ENCODE measurements around the gene VRK2. TPM values are rescaled to one million over a fixed set of nuclear protein-coding genes. Genes with fewer than 3 reads are reported as not detected.
"Not testable (repeated sequence)": the region's sequence is repeated elsewhere in the genome, so short reads cannot be mapped to it uniquely, and the experiment has no call there.

VRK2 gene
- total and polyA plus RNA-seq, 5 donors from 2014 or later = 20.5 to 28.6 (median 24.0) TPM

- H3K27ac Mint-ChIP-seq; H3K4me1 Mint-ChIP-seq; H3K4me3 ChIP-seq (ENCODE audit: low read depth, low read length); H3K9me3 ChIP-seq (ENCODE audit: control insufficient read depth in 2 of 2, low read length in 2 of 2); ATAC-seq (ENCODE audit: low read depth in 2 of 2); H3K27ac ChIP-seq (ENCODE audit: insufficient read depth, low read length, poor library complexity, severe bottlenecking); H3K27me3 ChIP-seq (ENCODE audit: control insufficient read depth, insufficient read depth, low read length); H3K36me3 ChIP-seq (ENCODE audit: control insufficient read depth, insufficient read depth, low read length); DNase-seq; H3K27me3 Mint-ChIP-seq; H3K4me3 Mint-ChIP-seq; H3K4me1 ChIP-seq (ENCODE audit: control insufficient read depth, insufficient read depth, low read length, poor library complexity, severe bottlenecking): not testable (repeated sequence)
- peaks cover 43% of the 10 kb centered on the region for H3K36me3 Mint-ChIP-seq
- peaks cover 0 to 22% (median 14%) of the 10 kb centered on the region in 7 donors for H3K9me3 Mint-ChIP-seq
Measured at GRCh38 chr2:58171831-58172230, 125.2 kb downstream of the VRK2 start.

- not testable (repeated sequence) for H3K27me3 Mint-ChIP-seq; H3K27me3 ChIP-seq (ENCODE audit: control insufficient read depth, insufficient read depth, low read length); H3K4me1 Mint-ChIP-seq; H3K9me3 ChIP-seq (ENCODE audit: control insufficient read depth in 2 of 2, low read length in 2 of 2); H3K4me1 ChIP-seq (ENCODE audit: control insufficient read depth, insufficient read depth, low read length, poor library complexity, severe bottlenecking); H3K4me3 ChIP-seq (ENCODE audit: low read depth, low read length); H3K36me3 ChIP-seq (ENCODE audit: control insufficient read depth, insufficient read depth, low read length); H3K4me3 Mint-ChIP-seq; DNase-seq; ATAC-seq (ENCODE audit: low read depth in 2 of 2); H3K27ac ChIP-seq (ENCODE audit: insufficient read depth, low read length, poor library complexity, severe bottlenecking); H3K27ac Mint-ChIP-seq
- Mint-ChIP-seq H3K9me3 (peaks cover 3 to 26% (median 10%) of the 10 kb centered on the region in 7 donors), H3K36me3 (peaks cover 43% of the 10 kb centered on the region)
Measured at GRCh38 chr2:58177187-58177586, 130.6 kb downstream of the VRK2 start.

DNA sequence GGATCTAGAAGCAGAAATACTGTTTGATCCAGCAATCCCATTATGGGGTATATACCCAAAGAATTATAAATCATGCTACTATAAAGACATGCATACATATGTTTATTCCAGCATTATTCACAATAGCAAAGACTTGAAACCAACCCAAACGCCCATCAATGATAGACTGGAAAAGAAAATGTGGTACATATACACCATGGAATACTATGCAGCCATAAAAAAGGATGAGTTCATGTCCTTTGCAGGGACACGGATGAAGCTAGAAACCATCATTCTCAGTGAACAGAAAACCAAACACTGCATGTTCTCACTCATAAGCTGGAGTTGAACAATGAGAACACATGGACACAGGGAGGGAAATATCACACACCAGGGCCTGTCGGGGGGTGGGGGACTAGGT, 133.6 kb downstream of the VRK2 start:
- H3K27me3 ChIP-seq (ENCODE audit: control insufficient read depth, insufficient read depth, low read length); H3K36me3 ChIP-seq (ENCODE audit: control insufficient read depth, insufficient read depth, low read length); H3K4me3 Mint-ChIP-seq; H3K27ac Mint-ChIP-seq; H3K27me3 Mint-ChIP-seq; ATAC-seq (ENCODE audit: low read depth in 2 of 2); H3K4me1 ChIP-seq (ENCODE audit: control insufficient read depth, insufficient read depth, low read length, poor library complexity, severe bottlenecking); H3K4me1 Mint-ChIP-seq; H3K27ac ChIP-seq (ENCODE audit: insufficient read depth, low read length, poor library complexity, severe bottlenecking); H3K9me3 ChIP-seq (ENCODE audit: control insufficient read depth in 2 of 2, low read length in 2 of 2); H3K4me3 ChIP-seq (ENCODE audit: low read depth, low read length); DNase-seq: not testable (repeated sequence)
- Mint-ChIP-seq H3K36me3 (peaks cover 25% of the 10 kb centered on the region), H3K9me3 (peaks cover 0 to 13% (median 8%) of the 10 kb centered on the region in 7 donors)

GRCh38 chr2:58180635-58181034, 134.0 kb downstream of the VRK2 start:
- Histone ChIP-seq H3K36me3 (ENCODE audit: control insufficient read depth, insufficient read depth, low read length) (no peaks in the 10 kb centered on the region), H3K27ac (ENCODE audit: insufficient read depth, low read length, poor library complexity, severe bottlenecking) (no peak overlapping the region), H3K4me3 (ENCODE audit: low read depth, low read length) (no peak overlapping the region), H3K9me3 (ENCODE audit: control insufficient read depth in 2 of 2, low read length in 2 of 2) (no peaks in the 10 kb centered on the region), H3K4me1 (ENCODE audit: control insufficient read depth, insufficient read depth, low read length, poor library complexity, severe bottlenecking) (no peaks in the 10 kb centered on the region), H3K27me3 (ENCODE audit: control insufficient read depth, insufficient read depth, low read length) (no peaks in the 10 kb centered on the region)
- Mint-ChIP-seq H3K27ac (no peak overlapping the region), H3K4me3 (no peak overlapping the region), H3K9me3 (peaks cover 0 to 13% (median 8%) of the 10 kb centered on the region in 7 donors), H3K4me1 (peaks cover 0 to 5% (median 0%) of the 10 kb centered on the region in 4 donors), H3K27me3 (no peaks in the 10 kb centered on the region), H3K36me3 (peaks cover 25% of the 10 kb centered on the region)
- no peak for DNase-seq
- no peak for ATAC-seq (ENCODE audit: low read depth in 2 of 2)

GRCh38 chr2:58182527-58182926, 135.9 kb downstream of the VRK2 start:
- H3K4me3 ChIP-seq (ENCODE audit: low read depth, low read length) = no peak overlapping the region
- Mint-ChIP-seq H3K9me3 (peaks cover 0 to 12% (median 7%) of the 10 kb centered on the region in 7 donors), H3K4me1 (peaks cover 0 to 5% (median 0%) of the 10 kb centered on the region in 4 donors), H3K27ac (no peak overlapping the region), H3K27me3 (no peaks in the 10 kb centered on the region), H3K4me3 (no peak overlapping the region), H3K36me3 (peaks cover 24% of the 10 kb centered on the region)
- no peaks in the 10 kb centered on the region for H3K9me3 ChIP-seq (ENCODE audit: control insufficient read depth in 2 of 2, low read length in 2 of 2)
- H3K4me1 ChIP-seq (ENCODE audit: control insufficient read depth, insufficient read depth, low read length, poor library complexity, severe bottlenecking) = no peaks in the 10 kb centered on the region
- DNase-seq (no peak), ATAC-seq (ENCODE audit: low read depth in 2 of 2) (no peak)
- H3K27ac ChIP-seq (ENCODE audit: insufficient read depth, low read length, poor library complexity, severe bottlenecking) = no peak overlapping the region
- H3K36me3 ChIP-seq (ENCODE audit: control insufficient read depth, insufficient read depth, low read length) = no peaks in the 10 kb centered on the region
- H3K27me3 ChIP-seq (ENCODE audit: control insufficient read depth, insufficient read depth, low read length) = no peaks in the 10 kb centered on the region

DNA sequence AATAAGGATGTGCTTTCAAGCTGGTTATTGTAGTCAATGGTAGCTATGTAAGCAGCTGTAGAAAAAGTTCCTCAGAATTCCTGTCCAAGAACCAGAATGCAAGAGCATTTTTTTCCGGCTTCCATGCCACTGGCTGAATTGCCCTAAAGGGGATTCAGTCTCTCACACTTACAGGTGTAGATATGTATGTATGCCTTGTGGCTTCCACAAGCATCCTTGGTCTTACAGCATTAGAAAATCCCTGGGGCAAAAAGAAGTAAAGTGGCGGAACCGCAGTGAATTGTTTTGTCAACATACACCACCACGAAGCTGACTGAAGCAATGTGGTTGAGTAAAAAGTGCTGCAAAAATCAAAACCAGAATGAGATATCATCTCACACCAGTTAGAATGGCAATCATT, 139.9 kb downstream of the VRK2 start:
- H3K4me3 ChIP-seq (ENCODE audit: low read depth, low read length) = no peak overlapping the region
- no peaks in the 10 kb centered on the region for H3K9me3 ChIP-seq (ENCODE audit: control insufficient read depth in 2 of 2, low read length in 2 of 2)
- ATAC-seq (ENCODE audit: low read depth in 2 of 2) (no peak), DNase-seq (no peak)
- H3K36me3 ChIP-seq (ENCODE audit: control insufficient read depth, insufficient read depth, low read length) = no peaks in the 10 kb centered on the region
- peak overlapping the region in 1 of 3 donors; percentile 64 for H3K27ac Mint-ChIP-seq
- peaks cover 0 to 3% (median 0%) of the 10 kb centered on the region in 7 donors for H3K9me3 Mint-ChIP-seq
- H3K27ac ChIP-seq (ENCODE audit: insufficient read depth, low read length, poor library complexity, severe bottlenecking) = no peak overlapping the region
- H3K4me3 Mint-ChIP-seq = no peak overlapping the region
- no peaks in the 10 kb centered on the region for H3K4me1 ChIP-seq (ENCODE audit: control insufficient read depth, insufficient read depth, low read length, poor library complexity, severe bottlenecking)
- H3K27me3 ChIP-seq (ENCODE audit: control insufficient read depth, insufficient read depth, low read length) = no peaks in the 10 kb centered on the region
- H3K36me3 Mint-ChIP-seq = peaks cover 4% of the 10 kb centered on the region
- no peaks in the 10 kb centered on the region for H3K4me1 Mint-ChIP-seq
- no peaks in the 10 kb centered on the region for H3K27me3 Mint-ChIP-seq

DNA sequence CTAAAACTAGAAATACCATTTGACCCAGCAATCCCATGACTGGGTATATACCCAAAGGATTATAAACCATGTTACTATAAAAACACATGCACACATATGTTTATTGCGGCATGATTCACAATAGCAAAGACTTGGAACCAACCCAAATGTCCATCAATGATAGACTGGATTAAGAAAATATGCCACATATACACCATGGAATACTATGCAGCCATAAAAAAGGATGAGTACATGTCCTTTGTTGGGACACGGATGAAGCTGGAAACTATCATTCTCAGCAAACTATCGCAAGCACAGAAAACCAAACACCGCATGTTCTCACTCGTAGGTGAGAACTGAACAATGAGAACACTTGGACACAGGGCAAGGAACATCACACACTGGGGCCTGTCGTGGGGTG, 140.4 kb downstream of the VRK2 start:
- not testable (repeated sequence) for H3K4me3 ChIP-seq (ENCODE audit: low read depth, low read length); H3K27ac ChIP-seq (ENCODE audit: insufficient read depth, low read length, poor library complexity, severe bottlenecking); H3K36me3 ChIP-seq (ENCODE audit: control insufficient read depth, insufficient read depth, low read length); H3K36me3 Mint-ChIP-seq; DNase-seq; H3K27me3 Mint-ChIP-seq; H3K9me3 Mint-ChIP-seq; H3K27me3 ChIP-seq (ENCODE audit: control insufficient read depth, insufficient read depth, low read length); H3K4me3 Mint-ChIP-seq; ATAC-seq (ENCODE audit: low read depth in 2 of 2); H3K4me1 Mint-ChIP-seq; H3K9me3 ChIP-seq (ENCODE audit: control insufficient read depth in 2 of 2, low read length in 2 of 2); H3K4me1 ChIP-seq (ENCODE audit: control insufficient read depth, insufficient read depth, low read length, poor library complexity, severe bottlenecking); H3K27ac Mint-ChIP-seq

DNA sequence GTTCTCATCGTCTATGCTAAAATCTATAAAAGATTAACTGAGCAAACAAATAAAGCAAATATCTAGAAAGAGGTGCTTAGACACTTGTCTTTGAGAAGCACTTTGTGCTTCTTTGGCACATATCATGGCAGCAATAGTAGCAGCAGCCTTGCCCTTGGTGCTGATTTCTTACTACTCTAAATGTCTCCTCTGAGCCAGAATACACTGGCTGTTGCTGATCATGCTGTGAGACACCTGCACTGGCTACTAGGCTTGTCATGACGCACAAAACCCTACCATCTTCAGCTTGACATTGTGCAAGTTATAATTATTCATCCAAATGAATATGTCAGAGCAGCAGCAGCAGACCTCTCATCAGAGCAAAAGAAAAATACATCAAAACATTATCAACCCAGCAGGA, 147.9 kb downstream of the VRK2 start:
- no peak overlapping the region for H3K27ac Mint-ChIP-seq
- no peak overlapping the region for H3K4me3 Mint-ChIP-seq
- Histone ChIP-seq H3K27me3 (ENCODE audit: control insufficient read depth, insufficient read depth, low read length) (no peaks in the 10 kb centered on the region), H3K4me1 (ENCODE audit: control insufficient read depth, insufficient read depth, low read length, poor library complexity, severe bottlenecking) (no peaks in the 10 kb centered on the region), H3K36me3 (ENCODE audit: control insufficient read depth, insufficient read depth, low read length) (no peaks in the 10 kb centered on the region), H3K27ac (ENCODE audit: insufficient read depth, low read length, poor library complexity, severe bottlenecking) (no peak overlapping the region), H3K4me3 (ENCODE audit: low read depth, low read length) (no peak overlapping the region), H3K9me3 (ENCODE audit: control insufficient read depth in 2 of 2, low read length in 2 of 2) (no peaks in the 10 kb centered on the region)
- peaks cover 10% of the 10 kb centered on the region for H3K36me3 Mint-ChIP-seq
- ATAC-seq (ENCODE audit: low read depth in 2 of 2) = no peak
- no peak for DNase-seq
- H3K9me3 Mint-ChIP-seq = peaks cover 0 to 2% (median 0%) of the 10 kb centered on the region in 7 donors
- H3K4me1 Mint-ChIP-seq = no peaks in the 10 kb centered on the region
- no peaks in the 10 kb centered on the region for H3K27me3 Mint-ChIP-seq

Measured in CD4-positive, CD25-positive, alpha-beta regulatory T cell (primary cell).